ENCODE measurements around the gene TPGS2. TPM values are rescaled to one million over a fixed set of nuclear protein-coding genes. Genes with fewer than 3 reads are reported as not detected.

Gene TPGS2
- total RNA-seq, 1 experiment from 2014 or later = 49.7 TPM

DNA sequence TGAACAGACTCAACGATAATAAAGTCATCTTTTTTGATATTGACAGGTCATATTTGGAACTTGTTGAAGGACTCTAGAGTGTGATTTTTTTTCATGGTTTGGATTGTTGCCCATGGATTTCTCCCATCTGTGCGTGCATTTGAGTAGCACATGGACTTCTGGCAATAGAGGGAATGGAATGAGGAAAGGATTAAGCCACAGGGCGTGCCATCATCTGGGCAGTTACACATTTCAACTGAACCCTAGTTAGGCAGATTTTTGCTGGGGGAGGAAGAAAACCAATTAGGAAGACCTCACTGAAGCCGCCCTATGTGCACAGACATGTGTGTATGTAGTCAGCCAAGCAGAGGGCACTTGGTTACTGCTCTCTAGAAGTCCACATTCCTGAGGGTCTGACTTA is 72.6 kb downstream of the TPGS2 start:
- Mint-ChIP-seq H3K4me1 (ENCODE audit: low read depth, unreplicated experiment) (no peaks in the 10 kb centered on the region), H3K27ac (ENCODE audit: unreplicated experiment) (no peak overlapping the region), H3K36me3 (ENCODE audit: insufficient read depth, unreplicated experiment) (no peaks in the 10 kb centered on the region), H3K9me3 (ENCODE audit: unreplicated experiment) (no peaks in the 10 kb centered on the region), H3K4me3 (ENCODE audit: unreplicated experiment) (no peak overlapping the region), H3K27me3 (ENCODE audit: insufficient read depth, unreplicated experiment) (no peaks in the 10 kb centered on the region)
- no peaks in the 10 kb centered on the region for H3K9me3 ChIP-seq
- H3K27me3 ChIP-seq (replicated peaks; ENCODE audit: control insufficient read depth, insufficient read depth, low read length) = no peaks in the 10 kb centered on the region
- POLR2A ChIA-PET = no interaction called here
- no TSS peak for BruUV-seq (replicated peaks)
- intact Hi-C loops (cut with micrococcal nuclease; ENCODE audit: unreplicated experiment) = loop anchor here (2.0 to 10.0 kb wide), 2 partner anchors 181 to 659 kb away; no protein-coding TSS in a partner anchor
- CTCF ChIA-PET = no interaction called here
- TF ChIP-seq, protein P1, sequence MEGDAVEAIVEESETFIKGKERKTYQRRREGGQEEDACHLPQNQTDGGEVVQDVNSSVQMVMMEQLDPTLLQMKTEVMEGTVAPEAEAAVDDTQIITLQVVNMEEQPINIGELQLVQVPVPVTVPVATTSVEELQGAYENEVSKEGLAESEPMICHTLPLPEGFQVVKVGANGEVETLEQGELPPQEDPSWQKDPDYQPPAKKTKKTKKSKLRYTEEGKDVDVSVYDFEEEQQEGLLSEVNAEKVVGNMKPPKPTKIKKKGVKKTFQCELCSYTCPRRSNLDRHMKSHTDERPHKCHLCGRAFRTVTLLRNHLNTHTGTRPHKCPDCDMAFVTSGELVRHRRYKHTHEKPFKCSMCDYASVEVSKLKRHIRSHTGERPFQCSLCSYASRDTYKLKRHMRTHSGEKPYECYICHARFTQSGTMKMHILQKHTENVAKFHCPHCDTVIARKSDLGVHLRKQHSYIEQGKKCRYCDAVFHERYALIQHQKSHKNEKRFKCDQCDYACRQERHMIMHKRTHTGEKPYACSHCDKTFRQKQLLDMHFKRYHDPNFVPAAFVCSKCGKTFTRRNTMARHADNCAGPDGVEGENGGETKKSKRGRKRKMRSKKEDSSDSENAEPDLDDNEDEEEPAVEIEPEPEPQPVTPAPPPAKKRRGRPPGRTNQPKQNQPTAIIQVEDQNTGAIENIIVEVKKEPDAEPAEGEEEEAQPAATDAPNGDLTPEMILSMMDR (IDR thresholded peaks at IDR 0.05; ENCODE audit: insufficient read depth in 1 of 2, low read depth in 1 of 2, low read length in 1 of 2, severe bottlenecking in 1 of 2, unreplicated experiment in 1 of 2) = no peak
- DNase-seq = no peak
- H3K36me3 ChIP-seq (ENCODE audit: control insufficient read depth, insufficient read depth, low read length) = no peaks in the 10 kb centered on the region
- no peak overlapping the region for H3K4me3 ChIP-seq (ENCODE audit: low read depth, low read length)
- no peaks in the 10 kb centered on the region for H3K4me1 ChIP-seq

DNA sequence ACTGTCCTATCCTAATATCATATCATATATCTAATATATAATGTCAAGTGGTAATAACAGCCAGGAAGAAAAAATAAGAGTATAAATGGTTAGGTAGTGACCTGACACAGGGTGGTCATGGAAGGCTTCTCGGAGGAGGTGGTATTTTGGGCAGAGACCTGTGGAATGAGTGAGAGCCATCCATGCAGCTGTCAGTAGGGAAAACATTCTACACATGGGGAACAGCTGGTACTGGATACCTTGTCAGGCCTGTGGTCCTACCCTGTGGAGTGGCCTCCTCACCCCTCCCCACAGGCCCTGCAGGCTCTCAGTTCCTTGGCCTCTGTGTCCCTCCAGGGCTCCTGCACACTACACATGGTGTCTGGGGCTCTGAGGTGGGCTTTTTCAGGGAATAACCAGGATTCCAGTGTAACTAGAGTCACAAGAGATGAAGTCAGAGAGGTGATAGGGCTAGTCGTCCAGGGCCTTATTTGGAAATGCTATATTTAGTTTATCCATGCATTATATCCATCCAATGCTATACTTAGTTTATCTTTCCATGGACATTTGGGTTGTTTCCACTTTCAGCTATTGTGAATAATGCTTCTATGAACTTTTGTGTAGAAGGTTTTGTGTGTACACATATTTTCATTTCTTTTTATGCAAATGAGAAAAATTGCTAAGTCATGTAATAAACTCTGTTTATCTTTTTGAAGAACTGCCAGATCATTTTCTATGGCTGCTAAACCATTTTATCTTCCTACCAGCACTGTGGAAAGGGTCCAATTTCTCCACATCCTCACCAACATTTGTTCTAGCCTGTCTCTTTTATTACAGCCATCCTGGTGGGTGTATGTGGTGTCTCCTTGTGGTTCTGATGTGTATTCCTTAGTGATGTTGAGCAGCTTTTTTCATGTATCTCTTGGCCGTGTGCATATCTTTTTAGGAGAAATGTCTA is 75.6 kb downstream of the TPGS2 start:
- BruUV-seq (replicated peaks) = no TSS peak
- H3K36me3 Mint-ChIP-seq (ENCODE audit: insufficient read depth, unreplicated experiment) = no peaks in the 10 kb centered on the region
- Histone ChIP-seq H3K36me3 (ENCODE audit: control insufficient read depth, insufficient read depth, low read length) (no peaks in the 10 kb centered on the region), H3K9me3 (no peaks in the 10 kb centered on the region), H3K4me3 (ENCODE audit: low read depth, low read length) (no peak overlapping the region), H3K4me1 (no peaks in the 10 kb centered on the region), H3K27me3 (replicated peaks; ENCODE audit: control insufficient read depth, insufficient read depth, low read length) (no peaks in the 10 kb centered on the region)
- H3K9me3 Mint-ChIP-seq (ENCODE audit: unreplicated experiment) = no peaks in the 10 kb centered on the region
- intact Hi-C loops (cut with micrococcal nuclease; ENCODE audit: unreplicated experiment) = loop anchor here (10.0 kb wide), 1 partner anchor 178 kb away; no protein-coding TSS in a partner anchor
- H3K4me3 Mint-ChIP-seq (ENCODE audit: unreplicated experiment) = no peak overlapping the region
- no peak overlapping the region for H3K27ac Mint-ChIP-seq (ENCODE audit: unreplicated experiment)
- POLR2A ChIA-PET = no interaction called here
- no peaks in the 10 kb centered on the region for H3K4me1 Mint-ChIP-seq (ENCODE audit: low read depth, unreplicated experiment)
- TF ChIP-seq, protein P1 (IDR thresholded peaks at IDR 0.05; ENCODE audit: insufficient read depth in 1 of 2, low read depth in 1 of 2, low read length in 1 of 2, severe bottlenecking in 1 of 2, unreplicated experiment in 1 of 2) = no peak
- H3K27me3 Mint-ChIP-seq (ENCODE audit: insufficient read depth, unreplicated experiment) = no peaks in the 10 kb centered on the region
- no peak for DNase-seq
- CTCF ChIA-PET = no interaction called here

DNA sequence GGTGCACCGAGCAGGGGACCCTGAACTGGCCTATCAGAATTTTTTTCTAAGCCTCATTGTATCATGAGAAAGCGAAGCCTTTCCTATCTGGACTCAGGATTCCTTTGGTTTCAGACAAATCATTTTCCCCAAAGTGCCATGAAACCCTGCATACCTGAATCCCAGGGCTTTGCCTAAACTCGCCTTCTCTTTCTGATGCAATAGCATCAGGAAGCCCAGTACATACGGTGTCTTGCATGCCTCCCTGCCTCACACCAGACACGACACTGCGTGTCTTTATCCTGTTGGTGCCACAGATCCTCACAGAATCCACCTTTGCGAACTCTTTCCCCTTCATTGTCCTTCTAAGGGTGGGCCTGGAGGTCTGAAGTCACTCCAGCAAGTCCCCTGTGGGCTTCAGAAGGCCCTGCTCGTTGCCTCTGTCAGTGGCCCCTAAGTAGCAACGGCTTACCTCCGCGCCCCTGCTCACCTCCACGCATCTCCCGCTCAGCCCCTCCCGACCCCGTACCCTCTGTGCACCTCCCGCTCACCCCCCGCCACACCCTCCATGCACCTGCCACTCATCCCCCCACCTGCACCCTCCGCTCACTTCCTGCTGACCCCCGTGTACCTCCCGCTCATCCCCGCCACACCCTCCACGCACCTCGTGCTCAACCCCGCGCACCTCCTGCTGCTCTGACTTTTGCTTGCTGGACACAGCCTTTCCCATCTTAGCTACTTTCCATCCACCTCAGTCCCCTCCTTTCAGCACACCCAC is 83.4 kb downstream of the TPGS2 start:
- CTCF ChIA-PET = no interaction called here
- Mint-ChIP-seq H3K36me3 (ENCODE audit: insufficient read depth, unreplicated experiment) (no peaks in the 10 kb centered on the region), H3K27me3 (ENCODE audit: insufficient read depth, unreplicated experiment) (peaks cover 17% of the 10 kb centered on the region), H3K4me3 (ENCODE audit: unreplicated experiment) (no peak overlapping the region), H3K4me1 (ENCODE audit: low read depth, unreplicated experiment) (no peaks in the 10 kb centered on the region), H3K9me3 (ENCODE audit: unreplicated experiment) (no peaks in the 10 kb centered on the region), H3K27ac (ENCODE audit: unreplicated experiment) (no peak overlapping the region)
- no TSS peak for BruUV-seq (replicated peaks)
- intact Hi-C loops (cut with micrococcal nuclease; ENCODE audit: unreplicated experiment) = no loop called here
- no peaks in the 10 kb centered on the region for H3K27me3 ChIP-seq (replicated peaks; ENCODE audit: control insufficient read depth, insufficient read depth, low read length)
- H3K36me3 ChIP-seq (ENCODE audit: control insufficient read depth, insufficient read depth, low read length) = no peaks in the 10 kb centered on the region
- no peak overlapping the region for H3K4me3 ChIP-seq (ENCODE audit: low read depth, low read length)
- POLR2A ChIA-PET = no interaction called here
- no peaks in the 10 kb centered on the region for H3K9me3 ChIP-seq
- TF ChIP-seq, protein P1 (IDR thresholded peaks at IDR 0.05; ENCODE audit: insufficient read depth in 1 of 2, low read depth in 1 of 2, low read length in 1 of 2, severe bottlenecking in 1 of 2, unreplicated experiment in 1 of 2) = no peak
- no peaks in the 10 kb centered on the region for H3K4me1 ChIP-seq
- DNase-seq = no peak

Measured in Caco-2 (cell line).